ENCODE data around the gene CD83. TPM values are rescaled to one million over a fixed set of nuclear protein-coding genes. Genes with fewer than 3 reads are reported as not detected.

CD83 gene
- total RNA-seq, 4 donors from 2014 or later, result 4.9 to 20.4 (median 12.4) TPM

DNA sequence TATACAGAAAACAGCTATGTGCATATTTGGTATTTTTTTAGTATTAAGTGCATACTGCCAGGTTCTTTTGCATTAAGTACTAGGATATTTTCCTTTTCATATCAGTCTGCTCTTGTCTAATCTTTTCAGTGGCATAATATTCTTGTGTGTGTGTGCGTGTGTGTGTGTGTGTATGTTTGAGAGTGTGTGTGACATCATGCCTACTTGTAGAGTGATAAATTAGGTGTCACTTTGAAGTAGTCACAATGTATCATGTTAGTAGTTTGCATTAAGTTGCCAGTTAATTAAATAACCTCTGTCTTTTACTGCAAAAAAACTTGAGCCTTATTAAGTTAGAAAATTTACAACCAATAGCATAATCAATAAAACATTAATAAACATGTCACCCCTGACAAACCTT is 65.3 kb downstream of the CD83 start:
- ATAC-seq (ENCODE audit: low FRiP score) (no peak), DNase-seq (ENCODE audit: low spot score) (no peak)
- TF ChIP-seq, protein P1, sequence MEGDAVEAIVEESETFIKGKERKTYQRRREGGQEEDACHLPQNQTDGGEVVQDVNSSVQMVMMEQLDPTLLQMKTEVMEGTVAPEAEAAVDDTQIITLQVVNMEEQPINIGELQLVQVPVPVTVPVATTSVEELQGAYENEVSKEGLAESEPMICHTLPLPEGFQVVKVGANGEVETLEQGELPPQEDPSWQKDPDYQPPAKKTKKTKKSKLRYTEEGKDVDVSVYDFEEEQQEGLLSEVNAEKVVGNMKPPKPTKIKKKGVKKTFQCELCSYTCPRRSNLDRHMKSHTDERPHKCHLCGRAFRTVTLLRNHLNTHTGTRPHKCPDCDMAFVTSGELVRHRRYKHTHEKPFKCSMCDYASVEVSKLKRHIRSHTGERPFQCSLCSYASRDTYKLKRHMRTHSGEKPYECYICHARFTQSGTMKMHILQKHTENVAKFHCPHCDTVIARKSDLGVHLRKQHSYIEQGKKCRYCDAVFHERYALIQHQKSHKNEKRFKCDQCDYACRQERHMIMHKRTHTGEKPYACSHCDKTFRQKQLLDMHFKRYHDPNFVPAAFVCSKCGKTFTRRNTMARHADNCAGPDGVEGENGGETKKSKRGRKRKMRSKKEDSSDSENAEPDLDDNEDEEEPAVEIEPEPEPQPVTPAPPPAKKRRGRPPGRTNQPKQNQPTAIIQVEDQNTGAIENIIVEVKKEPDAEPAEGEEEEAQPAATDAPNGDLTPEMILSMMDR (IDR thresholded peaks at IDR 0.05), result no peak

Small RNA genes within 50 kb of the gene (small RNA-seq; reads per million reads assigned to genes)
- not detected for gene RNU7-133P

Other genes with a start within 250 kb of the CD83 start
- gene RNF182, start 192.8 kb upstream of the CD83 start, total RNA-seq, result 1 to 10 TPM in 2 of 4 donors, under 1 TPM in 1, not detected in 1; 0.96 to 2.1 (median 1.9) TPM

Measured in omental fat pad (tissue), 4 donors.